Measurements from ENCODE around the gene COPB2.
"Not testable (repeated sequence)": the region's sequence is repeated elsewhere in the genome, so short reads cannot be mapped to it uniquely, and the experiment has no call there.

The COPB2 gene

GRCh38 chr3:139355476-139355875 is 34.0 kb downstream of the COPB2 start:
- Mint-ChIP-seq H3K4me3 (no peak overlapping the region), H3K27me3 (no peaks in the 10 kb centered on the region)

GRCh38 chr3:139354661-139355060 is 34.8 kb downstream of the COPB2 start:
- H3K36me3 Mint-ChIP-seq (ENCODE audit: low read depth), result peaks cover 75% of the 10 kb centered on the region
- no peaks in the 10 kb centered on the region for H3K27me3 Mint-ChIP-seq
- no peak for DNase-seq
- peak overlapping the region; percentile 70 for H3K27ac Mint-ChIP-seq
- H3K4me3 Mint-ChIP-seq, result no peak overlapping the region
- H3K9me3 Mint-ChIP-seq, result no peaks in the 10 kb centered on the region
- peaks cover 49% of the 10 kb centered on the region for H3K4me1 Mint-ChIP-seq
- no peak for ATAC-seq

More at GRCh38 chr3:139355476-139355875, 34.0 kb downstream of the COPB2 start:
- no peak for DNase-seq
- peaks cover 75% of the 10 kb centered on the region for H3K36me3 Mint-ChIP-seq (ENCODE audit: low read depth)
- H3K27ac Mint-ChIP-seq, result peak overlapping the region; percentile 70
- no peak for ATAC-seq
- no peaks in the 10 kb centered on the region for H3K9me3 Mint-ChIP-seq
- peaks cover 49% of the 10 kb centered on the region for H3K4me1 Mint-ChIP-seq

- Mint-ChIP-seq H3K27ac (no peak overlapping the region), H3K4me1 (peaks cover 46% of the 10 kb centered on the region), H3K36me3 (ENCODE audit: low read depth) (peaks cover 73% of the 10 kb centered on the region), H3K4me3 (no peak overlapping the region), H3K9me3 (no peaks in the 10 kb centered on the region), H3K27me3 (no peaks in the 10 kb centered on the region)
- ATAC-seq, result no peak
- DNase-seq, result no peak
These were observed 35.4 kb downstream of the COPB2 start for GRCh38 chr3:139353920-139354556.

GRCh38 chr3:139346771-139347170 is 42.7 kb downstream of the COPB2 start:
- Mint-ChIP-seq H3K4me1 (peaks cover 5% of the 10 kb centered on the region), H3K27me3 (no peaks in the 10 kb centered on the region), H3K27ac (no peak overlapping the region), H3K36me3 (ENCODE audit: low read depth) (peaks cover 25% of the 10 kb centered on the region), H3K9me3 (peaks cover 5% of the 10 kb centered on the region), H3K4me3 (no peak overlapping the region)
- ATAC-seq, result no peak
- no peak for DNase-seq

- peaks cover 6% of the 10 kb centered on the region for H3K36me3 Mint-ChIP-seq (ENCODE audit: low read depth)
- peak within 1 kb of the TSS; percentile 76 for H3K27ac Mint-ChIP-seq
- ATAC-seq (peak; percentile 87), DNase-seq (peak; percentile 79)
- no peak within 1 kb of the TSS for H3K4me3 Mint-ChIP-seq
- peaks cover 16% of the 10 kb centered on the region for H3K4me1 Mint-ChIP-seq
- peaks cover 3% of the 10 kb centered on the region for H3K27me3 Mint-ChIP-seq
- peaks cover 5% of the 10 kb centered on the region for H3K9me3 Mint-ChIP-seq
These were observed 45.3 kb downstream of the COPB2 start, which contains the start of gene MRPS22 for GRCh38 chr3:139343895-139344856. TSS of gene MRPS22 (plus strand) at chr3:139344020. CDS start at chr3:139344027, 7 bp downstream.

- Mint-ChIP-seq H3K4me1 (peaks cover 32% of the 10 kb centered on the region), H3K9me3 (peaks cover 5% of the 10 kb centered on the region), H3K27ac (no peak overlapping the region), H3K4me3 (no peak overlapping the region), H3K27me3 (peaks cover 7% of the 10 kb centered on the region), H3K36me3 (ENCODE audit: low read depth) (no peaks in the 10 kb centered on the region)
- ATAC-seq (no peak), DNase-seq (no peak)
These were observed 47.4 kb downstream of the COPB2 start for GRCh38 chr3:139342054-139342453.

- peaks cover 5% of the 10 kb centered on the region for H3K9me3 Mint-ChIP-seq
- no peak overlapping the region for H3K4me3 Mint-ChIP-seq
- DNase-seq, result no peak
- no peak for ATAC-seq
- H3K27ac Mint-ChIP-seq, result no peak overlapping the region
- H3K27me3 Mint-ChIP-seq, result peaks cover 9% of the 10 kb centered on the region
- H3K36me3 Mint-ChIP-seq (ENCODE audit: low read depth), result no peaks in the 10 kb centered on the region
- peaks cover 36% of the 10 kb centered on the region for H3K4me1 Mint-ChIP-seq
These were observed 48.7 kb downstream of the COPB2 start for GRCh38 chr3:139340784-139341183.

- DNase-seq, result peak; percentile 63
- peaks cover 36% of the 10 kb centered on the region for H3K4me1 Mint-ChIP-seq
- peak overlapping the region; percentile 71 for H3K27ac Mint-ChIP-seq
These were observed 50.1 kb downstream of the COPB2 start for GRCh38 chr3:139339219-139339906.

GRCh38 chr3:139338405-139338804 is 51.0 kb downstream of the COPB2 start:
- H3K4me1 Mint-ChIP-seq, result peaks cover 36% of the 10 kb centered on the region
- H3K27ac Mint-ChIP-seq, result peak overlapping the region; percentile 71
- peaks cover 5% of the 10 kb centered on the region for H3K9me3 Mint-ChIP-seq
- H3K36me3 Mint-ChIP-seq (ENCODE audit: low read depth), result no peaks in the 10 kb centered on the region
- ATAC-seq (no peak), DNase-seq (no peak)
- peaks cover 14% of the 10 kb centered on the region for H3K27me3 Mint-ChIP-seq
- no peak overlapping the region for H3K4me3 Mint-ChIP-seq

More at GRCh38 chr3:139339219-139339906, 50.1 kb downstream of the COPB2 start:
- peak; percentile 80 for ATAC-seq
- H3K9me3 Mint-ChIP-seq, result peaks cover 5% of the 10 kb centered on the region
- H3K4me3 Mint-ChIP-seq, result no peak overlapping the region
- H3K36me3 Mint-ChIP-seq (ENCODE audit: low read depth), result no peaks in the 10 kb centered on the region
- peaks cover 12% of the 10 kb centered on the region for H3K27me3 Mint-ChIP-seq

- H3K4me3 Mint-ChIP-seq, result not testable (repeated sequence)
These were observed 54.8 kb downstream of the COPB2 start for GRCh38 chr3:139334675-139335074.

GRCh38 chr3:139332092-139332491 is 57.4 kb downstream of the COPB2 start:
- Mint-ChIP-seq H3K27ac (no peak overlapping the region), H3K4me1 (peaks cover 21% of the 10 kb centered on the region), H3K4me3 (no peak overlapping the region), H3K36me3 (ENCODE audit: low read depth) (no peaks in the 10 kb centered on the region), H3K27me3 (peaks cover 28% of the 10 kb centered on the region), H3K9me3 (no peaks in the 10 kb centered on the region)
- DNase-seq, result no peak
- ATAC-seq, result no peak

More at GRCh38 chr3:139334675-139335074, 54.8 kb downstream of the COPB2 start:
- DNase-seq; ATAC-seq; H3K9me3 Mint-ChIP-seq; H3K36me3 Mint-ChIP-seq (ENCODE audit: low read depth); H3K27ac Mint-ChIP-seq: not testable (repeated sequence)
- Mint-ChIP-seq H3K27me3 (peaks cover 31% of the 10 kb centered on the region), H3K4me1 (peaks cover 25% of the 10 kb centered on the region)

GRCh38 chr3:139329364-139329850 is 60.0 kb downstream of the COPB2 start:
- Mint-ChIP-seq H3K36me3 (ENCODE audit: low read depth) (no peaks in the 10 kb centered on the region), H3K4me3 (peak overlapping the region; percentile 59), H3K9me3 (no peaks in the 10 kb centered on the region), H3K27me3 (peaks cover 23% of the 10 kb centered on the region), H3K27ac (no peak overlapping the region), H3K4me1 (peaks cover 17% of the 10 kb centered on the region)
- DNase-seq (peak; percentile 94), ATAC-seq (peak; percentile 96)

GRCh38 chr3:139328356-139328755 is 61.1 kb downstream of the COPB2 start:
- H3K4me3 Mint-ChIP-seq, result no peak overlapping the region
- H3K4me1 Mint-ChIP-seq, result peaks cover 17% of the 10 kb centered on the region
- H3K27ac Mint-ChIP-seq, result no peak overlapping the region
- DNase-seq (no peak), ATAC-seq (no peak)
- no peaks in the 10 kb centered on the region for H3K36me3 Mint-ChIP-seq (ENCODE audit: low read depth)
- no peaks in the 10 kb centered on the region for H3K9me3 Mint-ChIP-seq
- H3K27me3 Mint-ChIP-seq, result peaks cover 21% of the 10 kb centered on the region

GRCh38 chr3:139327861-139328260 is 61.6 kb downstream of the COPB2 start:
- no peak for DNase-seq
- no peak overlapping the region for H3K4me3 Mint-ChIP-seq
- no peak overlapping the region for H3K27ac Mint-ChIP-seq

More at GRCh38 chr3:139327861-139328260, 61.6 kb downstream of the COPB2 start:
- Mint-ChIP-seq H3K4me1 (peaks cover 17% of the 10 kb centered on the region), H3K36me3 (ENCODE audit: low read depth) (no peaks in the 10 kb centered on the region), H3K27me3 (peaks cover 18% of the 10 kb centered on the region), H3K9me3 (no peaks in the 10 kb centered on the region)
- ATAC-seq, result no peak

Data from activated naive CD8-positive, alpha-beta T cell treated with anti-CD3 and anti-CD28 coated beads, Interleukin-2, amount 50 U/mL, for 24 hours (primary cell).